Gastroesophageal sphincter (tissue), 4 donors: Measurements from ENCODE around the gene EIF1. TPM values are rescaled to one million over a fixed set of nuclear protein-coding genes. Genes with fewer than 3 reads are reported as not detected.

ENCODE experiments used
- ATAC-seq: fragments of 150-250 bp; one replicate; pipeline ENCODE4 v1.9.1; 2016; ENCODE audit warnings: mild to moderate bottlenecking, moderate library complexity
- H3K27ac ChIP-seq, 4 donors: fragments of 200-600 bp; sonication (generic) in 3 of 4; 1 replicate in 3 of 4; 2 replicates in 1 of 4; pipeline ENCODE4 v1.5.1; 2016 to 2019
- H3K27me3 ChIP-seq: fragments of 200-600 bp; sonication (generic); one replicate; pipeline ENCODE4 v1.5.1; 2019
- H3K36me3 ChIP-seq, 2 donors: fragments of 200-600 bp; sonication (generic); one replicate each; pipeline ENCODE4 v1.5.1; 2019; ENCODE audit warnings: control low read depth in 1 of 2
- H3K4me1 ChIP-seq, 3 donors: fragments of 200-600 bp; sonication (generic); 1 replicate in 2 of 3; 2 replicates in 1 of 3; pipeline ENCODE4 v1.5.1; 2016 to 2019; ENCODE audit warnings: control low read depth in 2 of 3
- H3K4me3 ChIP-seq, 2 donors: fragments of 200-600 bp; sonication (generic); one replicate each; pipeline ENCODE4 v1.5.1; 2019; ENCODE audit warnings: mild to moderate bottlenecking in 1 of 2, moderate library complexity in 1 of 2
- H3K9me3 ChIP-seq, 3 donors: fragments of 200-600 bp; sonication (generic); one replicate each; pipeline ENCODE4 v1.5.1; 2017 to 2019; ENCODE audit warnings: control low read depth in 2 of 3
- CTCF ChIP-seq, 4 experiments: fragments of 200-600 bp in 2 of 4; fragments of 450-650 bp in 2 of 4; sonication (generic) in 1 of 4; IDR thresholded peaks; one replicate each; pipeline ENCODE4 v1.5.1; 2017 to 2019; ENCODE audit warnings: antibody characterized with exemption in 4 of 4, mild to moderate bottlenecking in 2 of 4, moderate library complexity in 2 of 4
- EP300 ChIP-seq: sonication (generic); formaldehyde crosslinking; IDR thresholded peaks from one replicate; pipeline ENCODE4 v1.6.1; 2017; ENCODE audit warnings: antibody characterized with exemption, mild to moderate bottlenecking
- POLR2A ChIP-seq, 2 donors: fragments of 450-650 bp; IDR thresholded peaks; one replicate each; pipeline ENCODE4 v1.6.1; 2017; ENCODE audit warnings: antibody characterized with exemption in 2 of 2, mild to moderate bottlenecking in 2 of 2, moderate library complexity in 1 of 2
- POLR2AphosphoS5 ChIP-seq: sonication (generic); formaldehyde crosslinking; IDR thresholded peaks from one replicate; pipeline ENCODE4 v1.6.1; 2017; ENCODE audit warnings: antibody characterized with exemption
- WGBS, 2 donors: methylation state at CpG; one replicate each; pipeline ENCODE4 v1.1.5; 2018; ENCODE audit warnings: low coverage in 1 of 2; 5-methylcytosine and 5-hydroxymethylcytosine counted together
- total RNA-seq, 4 donors: library from RNA; depleted of rRNA; stranded (reverse); fragments of >200 nt; gene quantifications; one replicate each; pipeline ENCODE4 v1.1.0, GENCODE V29; 2016

EIF1 gene
- total RNA-seq, 4 donors from 2014 or later, result 224 to 331 (median 270) TPM

- H3K4me3 ChIP-seq, result peak overlapping the region in 1 of 2 donors; percentile 90
- TF ChIP-seq POLR2AphosphoS5, result peak; percentile 54
- TF ChIP-seq POLR2A (IDR thresholded peaks at IDR 0.05), result no peak
- TF ChIP-seq EP300, result no peak
- no peak for TF ChIP-seq CTCF (IDR thresholded peaks at IDR 0.05)
- 52 to 65% methylated on average over 6 to 8 of the region's 10 CpGs for WGBS, 2 donors
- peak overlapping the region in 3 of 4 donors; percentile 98 to 100 (median 100) for H3K27ac ChIP-seq
- no peak for ATAC-seq
- peaks cover 5 to 64% of the 10 kb centered on the region in 2 donors for H3K36me3 ChIP-seq
- peaks cover 0 to 46% (median 21%) of the 10 kb centered on the region in 3 donors for H3K4me1 ChIP-seq
- H3K9me3 ChIP-seq, result no peaks in the 10 kb centered on the region
- H3K27me3 ChIP-seq, result no peaks in the 10 kb centered on the region
These were observed 2.5 kb downstream of the EIF1 start for GRCh38 chr17:41691031-41691777.

DNA sequence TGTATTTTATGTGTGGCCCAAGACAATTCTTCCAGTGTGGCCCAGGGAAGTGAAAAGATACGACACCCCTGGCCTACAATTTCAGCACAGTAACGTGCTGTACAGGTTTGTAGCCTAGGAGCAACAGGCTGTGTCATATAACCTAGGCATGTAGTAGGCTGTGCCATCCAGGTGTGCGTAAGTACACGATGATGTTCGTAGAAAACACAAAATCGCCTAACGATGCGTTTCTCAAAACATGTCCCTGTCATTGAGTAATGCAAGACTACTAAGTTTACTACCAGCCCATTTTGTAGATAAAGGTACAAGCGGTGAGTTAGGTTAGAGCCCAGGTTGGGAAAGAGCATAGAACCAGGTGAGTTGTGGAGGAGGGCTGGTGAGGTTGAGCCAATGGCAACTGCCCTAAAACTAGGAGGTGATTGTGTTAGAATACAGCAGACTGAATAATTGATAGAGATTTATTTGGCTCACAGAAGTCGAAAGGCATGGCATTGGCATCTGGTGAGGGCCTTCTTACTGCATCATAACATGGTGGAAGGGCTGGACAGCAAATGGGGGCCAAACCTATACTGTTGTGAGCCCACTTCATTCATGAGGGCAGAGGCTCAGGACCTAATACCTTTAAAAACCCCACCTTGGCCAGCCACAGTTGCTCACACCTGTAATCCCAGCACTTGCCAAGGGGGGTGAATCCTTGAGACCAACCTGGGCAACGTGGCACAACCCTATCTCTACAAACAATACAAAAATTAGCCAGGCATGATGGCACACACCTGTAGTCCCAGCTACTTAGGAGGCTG, 4.2 kb downstream of the EIF1 start:
- H3K4me3 ChIP-seq, result no peak overlapping the region
- H3K4me1 ChIP-seq, result peaks cover 0 to 59% (median 25%) of the 10 kb centered on the region in 3 donors
- ATAC-seq, result no peak
- TF ChIP-seq CTCF (IDR thresholded peaks at IDR 0.05), result no peak
- no peak for TF ChIP-seq POLR2AphosphoS5
- TF ChIP-seq EP300, result no peak
- TF ChIP-seq POLR2A (IDR thresholded peaks at IDR 0.05), result no peak
- H3K27me3 ChIP-seq, result no peaks in the 10 kb centered on the region
- H3K36me3 ChIP-seq, result peaks cover 5 to 64% of the 10 kb centered on the region in 2 donors
- peak overlapping the region in 1 of 4 donors; percentile 17 for H3K27ac ChIP-seq
- 67 to 77% methylated on average over 3 to 11 of the region's 11 CpGs for WGBS, 2 donors
- no peaks in the 10 kb centered on the region for H3K9me3 ChIP-seq

DNA sequence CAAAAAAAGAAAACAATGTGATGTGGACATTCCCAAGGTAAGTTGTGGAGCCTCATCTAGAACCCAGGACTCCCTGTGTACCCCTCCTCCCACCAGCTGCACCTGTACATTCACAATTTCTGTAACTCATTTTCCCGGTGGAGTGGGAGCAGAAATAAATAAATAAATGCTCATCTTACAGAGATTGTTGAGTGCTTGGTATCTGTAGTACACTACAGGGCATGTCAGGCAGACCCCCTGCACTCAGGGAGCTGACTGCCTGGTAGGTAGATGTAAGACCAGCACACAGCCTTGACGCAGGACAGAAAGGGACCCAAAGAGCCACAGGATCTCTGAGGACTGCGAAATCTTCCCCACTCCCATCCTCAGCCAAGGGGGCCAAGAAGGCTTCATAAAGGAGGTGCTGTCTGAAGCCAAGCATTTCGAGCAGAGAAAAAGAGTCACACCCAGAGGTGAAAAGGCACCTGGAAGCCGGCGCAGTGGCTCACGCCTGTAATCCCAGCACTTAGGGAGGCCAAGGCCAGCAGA, 6.5 kb downstream of the EIF1 start:
- TF ChIP-seq POLR2AphosphoS5 (peak; percentile 2), EP300 (no peak), POLR2A (IDR thresholded peaks at IDR 0.05) (no peak)
- 33% methylated on average over 1 of the region's 7 CpGs; no CpG with 5 or more reads in 1 of the 2 donors for WGBS, 2 donors
- ATAC-seq, result no peak
- H3K27me3 ChIP-seq, result no peaks in the 10 kb centered on the region
- H3K4me3 ChIP-seq, result no peak overlapping the region
- H3K9me3 ChIP-seq, result no peaks in the 10 kb centered on the region
- peaks cover 0 to 49% (median 22%) of the 10 kb centered on the region in 3 donors for H3K4me1 ChIP-seq
- H3K36me3 ChIP-seq, result peaks cover 5 to 56% of the 10 kb centered on the region in 2 donors
- peak overlapping the region in 3 of 4 donors; percentile 38 to 66 (median 41) for H3K27ac ChIP-seq

DNA sequence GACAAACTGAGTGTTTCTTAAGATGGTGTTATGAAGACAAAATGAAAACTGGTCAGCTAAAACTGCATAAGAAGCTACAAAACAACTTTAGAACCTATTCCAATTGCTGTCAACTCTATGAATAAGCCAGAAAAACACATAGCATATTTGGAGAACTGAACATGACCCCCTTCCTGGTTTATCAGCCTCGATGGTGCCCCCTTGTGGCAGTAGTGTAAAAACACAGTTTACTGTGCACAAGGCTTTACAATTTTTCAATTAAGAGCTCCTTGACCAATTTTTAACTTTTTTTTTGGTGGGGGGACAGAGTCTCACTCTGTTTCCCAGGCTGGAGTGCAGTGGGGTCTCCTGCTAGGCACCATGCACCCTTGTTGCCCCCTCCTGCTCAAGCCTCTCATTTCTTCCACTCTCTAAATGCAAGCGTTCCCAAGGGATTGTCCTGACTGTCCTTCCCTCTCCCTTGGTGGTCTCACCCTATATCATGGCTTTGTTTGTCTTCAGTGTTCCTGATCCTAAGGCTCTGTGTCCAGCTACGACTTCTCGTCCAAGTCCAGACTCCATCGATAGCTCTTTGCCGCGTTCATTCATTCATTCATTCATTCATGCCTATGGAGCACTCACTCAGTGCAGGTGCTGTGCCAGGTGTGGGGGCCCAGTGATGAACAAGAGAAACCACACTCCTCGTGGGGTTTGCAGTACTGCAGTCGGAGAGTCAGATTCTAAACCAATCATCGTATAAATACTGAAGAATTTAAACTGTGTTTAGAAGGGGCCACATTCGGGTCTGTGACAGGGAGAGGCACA, 7.5 kb downstream of the EIF1 start:
- Histone ChIP-seq H3K4me1 (peaks cover 0 to 40% (median 13%) of the 10 kb centered on the region in 3 donors), H3K36me3 (peaks cover 0 to 46% of the 10 kb centered on the region in 2 donors), H3K4me3 (no peak overlapping the region), H3K27ac (peak overlapping the region in 3 of 4 donors; percentile 38 to 66 (median 41)), H3K9me3 (no peaks in the 10 kb centered on the region), H3K27me3 (no peaks in the 10 kb centered on the region)
- no peak for ATAC-seq
- peak; percentile 75 to 88 (median 80) for TF ChIP-seq CTCF (IDR thresholded peaks at IDR 0.05)
- no peak for TF ChIP-seq POLR2AphosphoS5
- WGBS, 2 donors, result 38 to 43% methylated on average over 6 to 8 of the region's 11 CpGs
